Activated naive CD4-positive, alpha-beta T cell treated with anti-CD3 and anti-CD28 coated beads, Interleukin-2, amount 50 U/mL, for 16 hours (primary cell): ENCODE results near the gene RAC3.

ENCODE experiments used
- DNase-seq: peaks from one replicate; pipeline ENCODE4 v3.0.0-alpha.2; 2020

RAC3 gene

GRCh38 chr17:81999587-81999975 is 31.9 kb upstream of the RAC3 start:
- no peak for DNase-seq

DNA sequence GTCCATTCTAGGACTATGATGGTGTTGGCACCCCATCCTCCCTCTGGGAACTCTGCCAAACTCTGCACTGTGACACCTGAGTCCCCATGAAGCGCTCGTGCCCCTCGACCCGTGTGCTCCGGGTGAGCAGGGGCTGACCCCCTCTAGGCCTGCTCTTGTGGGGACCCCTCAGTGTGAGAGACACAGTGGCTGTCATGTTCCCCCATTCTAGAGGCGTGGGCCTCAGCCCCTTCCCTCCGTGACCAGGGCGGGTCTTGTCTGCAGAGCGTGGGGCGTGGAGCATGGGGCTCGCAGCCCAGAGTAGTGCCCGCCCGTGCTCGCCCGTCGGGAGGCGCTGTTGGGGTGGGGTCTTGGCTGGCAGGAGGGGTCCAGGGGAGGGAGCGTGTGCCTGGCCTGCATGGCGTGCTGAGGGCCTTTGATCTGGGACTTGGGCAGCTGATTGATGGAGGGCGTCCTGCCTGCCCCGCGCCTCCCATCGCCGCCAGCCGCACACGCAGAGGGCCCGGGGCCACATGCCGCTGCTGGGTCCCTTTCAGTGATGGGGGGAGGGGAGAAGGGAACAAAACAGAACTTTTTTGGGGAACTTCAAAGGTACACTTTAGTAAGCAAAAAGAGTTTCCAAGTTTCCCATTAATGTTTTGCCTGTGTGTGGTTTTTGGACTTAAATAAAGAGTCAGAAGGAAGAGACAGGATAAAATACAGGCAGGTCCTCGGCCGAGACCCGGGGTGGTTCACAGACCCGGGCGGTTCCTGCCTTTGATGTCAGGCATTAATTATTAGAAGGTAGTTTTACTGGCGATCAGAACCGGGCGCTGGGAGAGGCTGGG is 31.3 kb upstream of the RAC3 start:
- DNase-seq, result no peak

DNA sequence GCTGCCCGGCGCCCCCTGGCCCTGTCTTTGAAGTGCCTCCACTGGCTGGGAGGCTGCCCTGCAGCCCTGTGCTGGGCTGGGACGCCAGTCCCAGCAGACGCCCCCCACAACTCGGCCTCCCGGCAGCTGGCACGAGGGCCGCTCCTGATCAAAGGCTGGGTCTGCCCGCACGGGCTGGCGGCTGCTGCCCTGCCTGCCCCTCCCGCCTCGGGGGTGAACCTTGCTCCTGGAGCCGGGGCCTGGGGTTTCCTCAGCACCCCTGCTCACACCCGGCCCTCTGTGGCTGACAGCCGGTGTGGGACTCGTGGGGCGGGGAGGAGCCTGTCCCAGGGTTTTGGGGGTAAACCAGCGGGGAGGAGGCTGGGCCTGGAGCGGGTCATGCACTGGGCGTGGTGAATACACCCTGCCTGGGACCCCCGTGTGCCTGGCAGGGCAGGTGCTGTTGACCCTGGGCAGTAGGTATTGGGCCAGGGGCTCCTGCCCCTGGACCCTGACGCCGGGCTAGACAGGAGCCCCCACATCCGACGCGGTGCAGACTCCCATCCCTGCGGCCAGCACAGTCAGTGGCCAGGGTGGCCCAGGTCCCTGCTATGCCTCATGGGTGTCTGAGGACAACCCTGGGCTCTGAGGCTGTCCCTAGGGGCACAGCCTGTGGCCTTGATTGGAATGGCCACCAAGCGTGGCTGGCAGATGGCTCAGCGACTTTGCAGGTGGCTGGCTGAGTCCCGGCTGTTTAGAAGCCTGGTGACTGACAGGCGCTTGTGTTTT is 30.5 kb upstream of the RAC3 start:
- DNase-seq, result no peak

DNA sequence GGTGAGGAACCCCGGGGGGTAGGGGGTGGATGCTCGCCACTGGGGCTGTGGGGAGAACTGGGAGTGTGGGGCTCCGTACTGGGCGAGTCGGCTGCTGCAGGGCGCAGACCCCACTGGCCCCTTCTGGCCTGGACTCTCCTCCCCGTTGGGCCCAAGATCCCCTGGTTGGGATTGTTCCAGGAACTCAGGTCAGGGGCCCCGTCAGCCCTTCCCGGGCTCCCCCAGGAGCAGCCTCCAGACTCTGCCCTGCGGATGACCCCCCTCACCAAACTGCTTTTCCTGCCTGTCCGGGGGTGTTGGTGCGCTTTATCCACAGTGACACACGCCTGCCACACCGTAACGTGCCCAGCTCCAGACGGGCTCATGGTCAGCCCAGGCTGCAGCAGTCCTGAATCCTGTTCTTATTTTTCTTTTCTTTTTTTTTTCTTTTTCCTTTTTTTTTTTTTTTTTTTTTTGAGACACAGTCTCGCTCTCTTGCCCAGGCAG is 29.9 kb upstream of the RAC3 start:
- DNase-seq, result no peak

DNA sequence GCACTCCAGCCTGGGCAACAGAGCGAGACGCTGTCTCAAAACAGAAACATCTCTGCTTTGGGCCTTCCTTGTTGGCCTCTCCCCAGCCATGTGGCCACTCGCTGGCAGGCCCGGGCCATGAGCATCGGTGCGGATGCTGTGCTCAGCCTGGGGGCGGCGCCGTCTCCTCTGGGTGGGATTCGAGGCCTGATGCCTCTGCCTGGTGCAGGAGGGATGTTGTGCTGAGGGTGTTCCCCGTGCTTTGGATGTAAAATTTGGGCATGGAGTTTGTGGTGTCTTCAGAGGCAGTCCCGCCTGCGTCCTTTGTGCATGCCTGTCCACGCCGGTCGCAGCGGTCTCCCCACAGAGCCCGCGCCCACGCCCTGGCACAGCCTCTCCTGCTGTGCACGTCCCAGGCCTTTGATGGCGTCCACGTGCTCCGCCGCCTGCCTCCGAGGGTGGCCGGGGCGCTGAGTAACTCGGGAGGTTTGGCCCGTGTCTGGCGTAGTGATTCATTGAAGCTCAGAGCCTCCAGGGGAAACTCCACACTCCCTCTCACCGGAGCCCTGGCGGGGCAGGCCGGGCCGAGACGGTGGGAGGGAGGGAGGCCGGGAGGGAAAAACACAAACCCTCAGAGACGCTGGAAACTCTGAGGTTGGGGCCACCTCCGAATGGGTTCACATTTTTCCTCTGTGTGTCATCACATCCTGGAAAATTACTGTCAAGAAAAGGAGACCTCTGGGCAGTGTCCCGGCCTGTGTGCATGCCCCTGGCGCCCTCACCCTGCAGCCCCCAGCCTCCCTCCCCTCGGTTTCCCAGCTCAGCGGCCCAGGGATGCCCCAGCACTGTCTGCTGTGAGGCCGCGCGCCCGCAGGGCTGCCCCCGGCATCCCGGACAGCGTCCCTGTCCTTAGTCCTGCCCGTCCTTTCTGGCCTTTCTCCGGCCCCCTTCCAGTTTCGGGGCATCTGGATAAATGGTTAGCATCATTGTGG is 27.8 kb upstream of the RAC3 start:
- DNase-seq, result no peak

- DNase-seq, result no peak
These were observed 26.7 kb upstream of the RAC3 start for GRCh38 chr17:82004517-82005455.

DNA sequence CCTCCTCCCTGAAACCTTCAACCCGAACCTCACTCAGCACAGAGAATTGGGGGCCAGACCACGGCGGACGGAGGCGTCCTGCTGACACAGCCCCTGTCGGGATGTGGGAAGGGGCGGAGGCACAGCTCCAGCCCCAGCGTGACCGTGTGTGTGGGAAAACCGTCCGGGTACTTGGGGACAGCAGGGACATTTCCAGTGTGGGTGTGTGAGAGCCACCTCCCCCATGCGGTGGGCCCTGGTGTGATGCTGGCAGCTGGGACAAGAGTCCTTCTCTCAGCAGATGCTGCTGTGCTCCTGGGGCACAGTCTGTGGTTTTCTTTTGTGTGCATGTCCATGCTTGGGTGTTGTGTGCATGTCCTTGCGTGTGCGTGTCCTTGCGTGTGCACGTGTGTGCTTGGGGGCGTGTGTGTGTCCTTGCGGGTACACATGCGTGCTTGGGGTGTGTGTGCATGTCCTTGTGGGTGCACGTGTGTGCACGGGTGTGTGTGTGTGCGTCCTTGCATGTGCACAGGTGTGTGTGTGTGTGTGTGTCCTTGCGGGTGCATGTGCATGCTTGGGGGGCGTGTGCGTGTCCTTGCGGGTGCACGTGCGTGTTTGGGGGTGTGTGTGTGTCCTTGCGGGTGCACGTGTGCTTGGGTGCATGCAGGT is 25.7 kb upstream of the RAC3 start:
- no peak for DNase-seq

DNA sequence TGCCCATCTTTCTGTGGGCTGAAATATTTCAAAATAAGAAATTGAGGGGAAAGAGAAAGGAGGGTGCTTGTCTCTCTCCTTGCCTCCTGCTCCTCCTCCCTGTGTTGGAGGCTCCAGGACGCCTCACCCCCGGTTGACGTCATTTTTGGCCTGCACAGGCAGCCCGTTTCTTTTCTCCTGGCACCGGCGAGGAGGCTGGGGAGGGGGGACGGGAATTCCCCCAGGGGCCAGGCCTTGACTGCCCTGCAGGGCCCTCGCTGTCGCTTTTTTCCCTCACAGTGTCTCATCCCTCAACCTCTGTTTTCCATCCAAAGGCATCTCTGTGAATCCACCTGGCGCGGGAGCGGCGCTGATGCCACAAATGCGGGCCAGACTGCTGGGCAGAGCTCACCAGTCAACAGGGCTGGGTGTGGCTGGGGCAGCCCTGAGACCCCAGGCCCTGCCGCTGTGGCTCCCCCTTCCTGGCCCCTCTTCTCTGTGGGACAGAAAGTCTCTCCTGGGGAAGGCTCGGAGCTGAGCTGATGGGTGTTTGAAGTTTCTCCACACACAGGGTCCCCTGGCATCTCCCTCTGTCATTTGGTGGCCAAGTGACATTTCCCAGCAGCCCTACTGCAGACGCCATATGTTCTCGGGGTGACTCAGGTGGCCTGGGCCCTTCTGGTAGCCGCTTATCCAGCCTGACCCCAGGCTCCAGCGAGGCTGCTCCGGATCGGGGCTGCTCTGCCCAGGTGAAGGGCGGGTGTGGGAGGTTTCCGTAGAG is 24.8 kb upstream of the RAC3 start:
- DNase-seq, result no peak

DNA sequence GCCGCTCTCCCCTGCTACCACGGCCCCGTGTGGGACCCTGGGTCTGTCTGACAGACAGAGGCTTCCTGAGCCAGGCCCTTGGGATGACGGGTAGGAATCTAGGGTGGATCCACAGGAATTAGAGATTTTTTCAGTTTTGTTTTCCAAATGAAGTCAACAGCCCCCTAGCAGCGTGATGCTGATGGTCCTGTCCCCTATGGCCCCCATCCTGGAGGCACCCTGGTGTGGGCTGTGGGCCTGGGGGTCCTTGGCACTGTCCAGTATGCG is 24.3 kb upstream of the RAC3 start:
- no peak for DNase-seq

- no peak for DNase-seq
These were observed 23.8 kb upstream of the RAC3 start for GRCh38 chr17:82007495-82008257.

- DNase-seq, result no peak
These were observed 23.1 kb upstream of the RAC3 start for GRCh38 chr17:82008258-82008940.

- DNase-seq, result no peak
These were observed 22.5 kb upstream of the RAC3 start for GRCh38 chr17:82008941-82009405.

DNA sequence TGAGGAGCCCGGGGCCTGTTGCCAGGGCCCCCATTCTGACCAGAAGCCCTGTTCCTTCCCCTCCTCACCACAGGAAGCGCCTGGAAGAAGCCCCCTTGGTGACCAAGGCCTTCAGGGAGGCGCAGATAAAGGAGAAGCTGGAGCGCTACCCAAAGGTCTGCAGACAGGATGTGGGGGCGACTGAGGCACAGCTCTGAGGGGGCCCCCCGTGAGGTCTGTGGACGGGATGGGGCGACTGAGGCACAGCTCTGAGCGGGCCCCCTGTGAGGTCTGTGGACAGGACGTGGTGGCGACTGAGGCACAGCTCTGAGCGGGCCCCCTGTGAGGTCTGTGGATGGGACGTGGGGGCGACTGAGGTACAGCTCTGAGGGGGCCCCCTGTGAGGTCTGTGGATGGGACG is 22.1 kb upstream of the RAC3 start:
- no peak for DNase-seq

GRCh38 chr17:82010575-82011525 is 20.6 kb upstream of the RAC3 start:
- no peak for DNase-seq

DNA sequence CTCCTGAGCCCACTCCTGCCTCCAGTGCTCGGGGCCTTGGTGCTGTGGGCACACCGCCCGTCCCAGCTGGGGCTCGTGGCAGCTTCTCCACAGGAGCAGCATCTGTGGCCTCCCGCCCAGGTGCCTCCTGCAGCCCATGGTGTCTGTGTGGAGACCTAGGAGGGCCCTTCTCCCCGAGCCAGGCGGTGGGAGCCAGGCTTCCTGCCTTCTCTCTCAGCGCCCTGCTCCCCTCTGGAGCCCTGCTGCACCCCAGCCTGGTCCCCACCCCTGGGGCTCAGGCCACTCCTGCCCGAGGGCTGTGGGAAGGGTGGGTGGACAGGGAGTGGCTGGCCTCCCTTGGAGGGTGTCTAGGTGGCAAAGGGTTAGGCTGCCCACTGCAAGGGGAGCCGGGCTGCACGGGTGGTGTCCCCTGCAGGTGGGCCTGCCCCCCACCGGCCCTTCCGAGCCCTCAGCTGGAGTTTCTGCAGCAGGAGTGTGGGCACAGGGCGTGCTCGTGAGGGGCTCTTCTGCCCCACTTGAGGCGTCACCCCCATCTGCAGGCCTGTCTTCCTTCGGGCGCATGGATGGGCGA is 19.8 kb upstream of the RAC3 start:
- DNase-seq, result no peak

GRCh38 chr17:82012261-82012639 is 19.2 kb upstream of the RAC3 start:
- DNase-seq, result no peak

- DNase-seq, result no peak
These were observed 18.7 kb upstream of the RAC3 start for GRCh38 chr17:82012640-82013295.
